GM19099 (cell line): Measurements from ENCODE around the gene PTCRA.

ENCODE experiments used
- POLR2A ChIP-seq: IDR thresholded peaks from 3 replicates; pipeline ENCODE4 v1.6.1; 2011; ENCODE audit warnings: low read depth; ENCODE audit not compliant: insufficient read length; ENCODE audit errors: extremely low read depth

Gene PTCRA

GRCh38 chr6:42963855-42964605 is 48.2 kb downstream of the PTCRA start:
- no peak for TF ChIP-seq POLR2A

GRCh38 chr6:42966571-42966970 is 50.7 kb downstream of the PTCRA start:
- no peak for TF ChIP-seq POLR2A

GRCh38 chr6:42967228-42967627 is 51.4 kb downstream of the PTCRA start:
- TF ChIP-seq POLR2A: no peak

- TF ChIP-seq POLR2A: no peak
Measured at GRCh38 chr6:42968126-42968701, 52.4 kb downstream of the PTCRA start.

DNA sequence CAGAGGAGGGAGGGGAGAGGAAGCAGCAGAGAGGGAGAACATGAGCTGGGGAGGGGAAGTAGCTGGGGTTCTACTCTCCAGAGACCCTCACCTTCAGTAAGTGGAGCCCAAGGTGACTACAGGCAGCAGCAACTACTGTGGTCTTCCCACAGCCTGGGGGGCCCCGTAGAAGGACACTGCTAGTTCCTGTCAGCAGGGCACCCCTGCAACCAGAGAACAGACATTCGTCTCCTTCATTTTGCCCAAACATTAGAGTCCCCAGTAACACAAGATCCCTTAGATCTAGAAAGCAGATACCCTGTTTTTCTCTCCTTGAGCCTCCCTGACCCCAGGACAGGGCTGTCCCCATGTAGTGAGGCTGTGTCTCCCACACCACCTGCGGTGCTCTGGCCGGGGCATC is 52.9 kb downstream of the PTCRA start:
- no peak for TF ChIP-seq POLR2A

DNA sequence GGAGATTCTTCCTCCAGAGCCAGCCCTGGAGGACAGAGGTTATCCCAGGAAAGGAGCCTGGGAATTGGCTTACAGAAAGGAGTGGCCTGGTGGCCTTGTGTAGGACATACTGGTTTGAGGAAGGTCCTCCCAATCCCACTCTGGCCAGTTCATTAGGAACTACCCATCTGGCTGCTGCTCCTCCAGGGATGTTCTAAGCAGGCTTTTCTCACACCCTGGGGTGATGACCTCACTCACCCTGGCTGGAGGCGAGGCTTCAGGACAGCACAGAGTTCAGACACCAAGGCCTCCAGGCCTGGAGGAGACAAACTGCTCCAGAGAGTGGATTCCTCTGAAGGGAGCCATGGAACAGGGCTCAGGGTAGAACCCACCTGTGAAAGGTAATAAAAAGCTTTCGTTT is 53.6 kb downstream of the PTCRA start:
- TF ChIP-seq POLR2A: no peak

DNA sequence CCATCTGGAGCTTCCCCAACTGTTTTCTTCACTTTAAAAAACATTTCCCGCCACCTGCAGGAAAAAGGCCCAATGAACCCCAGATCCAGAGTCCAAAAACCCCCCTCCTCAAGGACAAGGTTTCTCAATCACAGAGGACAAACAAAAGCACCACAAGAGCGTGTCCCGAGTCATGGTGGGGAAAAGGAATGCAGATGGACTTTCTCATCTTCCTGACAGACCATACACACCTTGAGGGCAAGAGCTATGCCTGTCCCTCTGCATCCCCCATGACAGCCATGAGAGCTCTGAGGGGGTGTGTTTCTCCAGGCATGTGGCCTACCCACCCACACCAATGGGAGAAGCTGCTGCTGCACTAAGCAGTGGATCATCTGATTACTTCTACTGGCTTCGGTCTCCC is 54.1 kb downstream of the PTCRA start:
- TF ChIP-seq POLR2A: no peak

DNA sequence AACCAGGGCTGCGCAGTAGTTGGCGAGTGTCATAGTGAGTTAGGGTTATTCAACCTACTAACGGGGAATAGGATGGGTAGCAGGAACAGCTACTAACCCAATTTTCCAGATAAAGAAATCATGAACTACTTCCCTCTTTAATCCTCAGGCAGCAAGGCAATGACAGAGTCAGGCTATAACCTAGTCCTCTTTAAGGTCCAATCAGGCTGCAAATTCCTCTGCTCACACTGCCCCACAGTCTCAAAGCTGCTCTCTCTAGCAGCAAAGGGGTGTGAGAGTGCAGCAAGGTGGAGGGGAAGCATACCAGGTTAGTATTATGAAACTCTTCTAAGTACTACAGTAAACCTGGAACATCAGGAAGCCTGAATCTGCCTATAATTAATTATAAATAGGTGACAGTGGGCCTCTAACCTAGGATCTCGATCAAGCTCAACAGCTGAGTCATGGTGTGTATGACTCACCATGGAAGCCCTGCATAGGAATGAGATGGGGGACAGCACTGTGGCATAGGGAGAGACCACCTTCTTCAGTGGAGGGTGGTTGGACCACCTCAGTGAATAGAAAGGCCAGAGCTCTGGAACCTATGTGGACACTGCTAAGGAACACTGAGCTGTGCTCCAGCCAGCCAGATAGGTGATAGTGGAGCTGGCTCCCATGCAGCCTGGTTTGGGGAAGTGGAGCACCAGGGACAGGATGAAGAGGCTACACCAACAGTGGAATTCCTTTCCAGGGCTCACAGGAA is 55.2 kb downstream of the PTCRA start:
- no peak for TF ChIP-seq POLR2A

- no peak for TF ChIP-seq POLR2A
Measured at GRCh38 chr6:42971746-42972327, 56.0 kb downstream of the PTCRA start.

- no peak for TF ChIP-seq POLR2A
Measured at GRCh38 chr6:42973926-42974325, 58.1 kb downstream of the PTCRA start.

DNA sequence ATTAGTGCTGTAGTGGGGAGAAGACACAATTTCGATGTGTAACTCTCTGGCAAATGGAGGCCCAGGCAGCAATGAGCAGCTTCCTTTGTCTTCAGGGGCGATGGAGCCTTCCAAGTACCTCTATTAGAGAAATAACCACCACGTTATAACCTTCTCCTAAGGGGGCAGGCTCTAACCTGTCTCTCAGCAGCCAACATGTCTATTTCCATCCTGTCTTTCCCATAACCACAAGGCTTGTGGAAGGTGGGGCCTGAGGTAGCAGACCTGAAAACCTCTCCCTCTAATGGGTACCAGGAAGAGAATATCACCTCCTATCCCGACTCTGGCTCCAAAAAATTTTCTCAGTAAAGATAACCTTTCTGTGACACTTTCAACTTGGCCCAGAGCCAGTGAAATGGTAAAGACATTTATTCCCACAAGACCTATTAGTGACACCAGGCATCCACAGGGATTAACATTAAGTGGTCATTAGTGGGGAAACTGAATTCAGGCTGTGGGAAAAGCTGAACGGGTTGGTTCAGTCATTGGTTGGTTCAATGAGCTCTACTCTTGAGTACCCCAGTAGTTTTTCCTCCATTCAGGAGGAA is 59.2 kb downstream of the PTCRA start:
- TF ChIP-seq POLR2A: no peak
